DOHH2 (cell line): Measurements from ENCODE around the gene ESX1.

ENCODE experiments used
- CTCF ChIP-seq: fragments of 200-600 bp; sonication (generic); IDR thresholded peaks from one replicate; pipeline ENCODE4 v1.5.1; 2014; ENCODE audit warnings: antibody characterized with exemption, mild to moderate bottlenecking, low read depth, low read length; ENCODE audit not compliant: poor library complexity, severe bottlenecking
- EZH2phosphoT487 ChIP-seq: fragments of 200-600 bp; sonication (generic); IDR thresholded peaks from 2 replicates; pipeline ENCODE4 v1.6.1; 2017; ENCODE audit warnings: borderline replicate concordance, mild to moderate bottlenecking, antibody characterized with exemption, low read length, moderate library complexity, mixed read lengths

GRCh38 chrX:104288961-104289360 is 34.2 kb upstream of the ESX1 start:
- TF ChIP-seq CTCF (no peak), EZH2phosphoT487 (no peak)
